ENCODE results near the gene AQP9.

DNA sequence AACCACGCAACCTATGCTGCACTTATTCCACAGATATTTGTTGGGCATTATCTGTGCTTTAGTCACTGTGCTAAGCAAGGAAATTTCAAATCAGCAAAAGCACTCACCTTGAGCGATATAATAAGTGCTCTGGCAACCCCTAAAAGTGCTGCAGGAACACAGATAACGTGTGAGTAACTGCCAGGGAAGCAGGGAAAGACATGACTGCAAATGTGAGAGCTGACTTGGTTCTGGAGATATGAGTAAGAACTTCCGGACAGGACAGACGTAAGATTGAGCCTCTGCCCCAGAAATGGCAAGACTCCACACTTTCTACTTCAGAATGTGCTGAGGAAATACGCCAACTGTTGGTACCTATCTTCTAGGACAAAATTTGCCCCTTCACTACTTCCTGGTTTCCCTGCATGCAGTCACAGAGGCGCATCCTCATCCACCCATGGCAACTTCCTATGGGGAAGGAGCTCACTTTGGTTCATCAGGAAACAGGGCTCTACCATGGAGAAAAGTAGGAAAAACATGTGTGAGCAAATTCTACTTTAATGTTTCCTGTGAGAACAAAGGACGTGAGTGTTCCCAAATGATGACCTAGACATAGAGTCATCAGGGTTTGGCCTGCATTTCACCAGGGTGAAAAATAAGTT, 41.7 kb downstream of the AQP9 start:
- TF ChIP-seq, protein P1, sequence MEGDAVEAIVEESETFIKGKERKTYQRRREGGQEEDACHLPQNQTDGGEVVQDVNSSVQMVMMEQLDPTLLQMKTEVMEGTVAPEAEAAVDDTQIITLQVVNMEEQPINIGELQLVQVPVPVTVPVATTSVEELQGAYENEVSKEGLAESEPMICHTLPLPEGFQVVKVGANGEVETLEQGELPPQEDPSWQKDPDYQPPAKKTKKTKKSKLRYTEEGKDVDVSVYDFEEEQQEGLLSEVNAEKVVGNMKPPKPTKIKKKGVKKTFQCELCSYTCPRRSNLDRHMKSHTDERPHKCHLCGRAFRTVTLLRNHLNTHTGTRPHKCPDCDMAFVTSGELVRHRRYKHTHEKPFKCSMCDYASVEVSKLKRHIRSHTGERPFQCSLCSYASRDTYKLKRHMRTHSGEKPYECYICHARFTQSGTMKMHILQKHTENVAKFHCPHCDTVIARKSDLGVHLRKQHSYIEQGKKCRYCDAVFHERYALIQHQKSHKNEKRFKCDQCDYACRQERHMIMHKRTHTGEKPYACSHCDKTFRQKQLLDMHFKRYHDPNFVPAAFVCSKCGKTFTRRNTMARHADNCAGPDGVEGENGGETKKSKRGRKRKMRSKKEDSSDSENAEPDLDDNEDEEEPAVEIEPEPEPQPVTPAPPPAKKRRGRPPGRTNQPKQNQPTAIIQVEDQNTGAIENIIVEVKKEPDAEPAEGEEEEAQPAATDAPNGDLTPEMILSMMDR (IDR thresholded peaks at IDR 0.05) = no peak
- no peak for TF ChIP-seq POLR2AphosphoS5 (IDR thresholded peaks at IDR 0.05)
- no peak for TF ChIP-seq POLR2A (IDR thresholded peaks at IDR 0.05; ENCODE audit: low read depth)
- TF ChIP-seq EP300 (IDR thresholded peaks at IDR 0.05) = no peak

Data from esophagus muscularis mucosa (tissue), 4 donors.